Measurements from ENCODE around the gene DENND1A. TPM values are rescaled to one million over a fixed set of nuclear protein-coding genes. Genes with fewer than 3 reads are reported as not detected.

DENND1A gene
- total RNA-seq, 2 experiments from 2014 or later: 23.7 to 29.5 TPM

GRCh38 chr9:123447934-123448646, 481.8 kb downstream of the DENND1A start:
- no peaks in the 10 kb centered on the region for H3K4me1 Mint-ChIP-seq
- no peak overlapping the region for H3K27ac Mint-ChIP-seq
- peaks cover 19% of the 10 kb centered on the region for H3K36me3 Mint-ChIP-seq (ENCODE audit: low read depth)
- no peaks in the 10 kb centered on the region for H3K9me3 Mint-ChIP-seq (ENCODE audit: low read depth)
- H3K4me3 Mint-ChIP-seq: no peak overlapping the region
- CTCF ChIA-PET: interaction anchor here (0.6 to 0.8 kb wide), 3 partner anchors 13 to 330 kb away, joined by 3 to 5 read pairs (median 3); no protein-coding TSS in a partner anchor
- no peaks in the 10 kb centered on the region for H3K27me3 Mint-ChIP-seq
- POLR2A ChIA-PET: no interaction called here
- ATAC-seq: no peak
- DNase-seq: no peak
- intact Hi-C loops (cut with DNase I, micrococcal nuclease): no loop called here

- no peaks in the 10 kb centered on the region for H3K27me3 Mint-ChIP-seq
- H3K27ac Mint-ChIP-seq: no peak overlapping the region
- DNase-seq (no peak), ATAC-seq (no peak)
- ChIA-PET POLR2A (no interaction called here), CTCF (interaction anchor here (0.5 kb wide), 1 partner anchor 157 kb away, joined by 3 read pairs; no protein-coding TSS in a partner anchor)
- H3K9me3 Mint-ChIP-seq (ENCODE audit: low read depth): no peaks in the 10 kb centered on the region
- H3K4me3 Mint-ChIP-seq: no peak overlapping the region
- intact Hi-C loops (cut with DNase I, micrococcal nuclease): no loop called here
- peaks cover 8% of the 10 kb centered on the region for H3K36me3 Mint-ChIP-seq (ENCODE audit: low read depth)
- no peaks in the 10 kb centered on the region for H3K4me1 Mint-ChIP-seq
These were observed 483.8 kb downstream of the DENND1A start for GRCh38 chr9:123445981-123446610.

DNA sequence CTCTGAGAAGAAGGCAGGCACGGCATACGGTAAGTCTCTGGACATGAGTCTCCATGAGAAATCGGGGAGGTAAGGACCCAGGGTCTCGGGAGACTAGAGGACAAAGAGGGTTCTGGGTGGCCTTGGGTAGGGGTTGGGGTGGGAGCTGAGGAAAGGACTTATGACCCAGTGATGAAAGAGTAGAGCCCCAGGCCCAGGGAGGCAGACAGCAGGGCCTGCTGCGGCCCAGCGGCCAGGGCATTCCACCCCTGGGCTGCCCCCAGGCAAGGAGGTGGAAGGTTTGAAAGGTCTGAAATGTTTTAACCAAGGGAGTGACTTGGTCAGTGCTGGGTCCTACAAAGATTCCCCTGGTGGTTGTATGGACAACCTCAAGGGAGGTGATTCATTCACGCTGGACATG, 484.8 kb downstream of the DENND1A start:
- no peaks in the 10 kb centered on the region for H3K27me3 Mint-ChIP-seq
- intact Hi-C loops (cut with DNase I, micrococcal nuclease): no loop called here
- peaks cover 3% of the 10 kb centered on the region for H3K36me3 Mint-ChIP-seq (ENCODE audit: low read depth)
- CTCF ChIA-PET: interaction anchor here (0.6 kb wide), 1 partner anchor 597 kb away, joined by 4 read pairs; no protein-coding TSS in a partner anchor
- no peak overlapping the region for H3K4me3 Mint-ChIP-seq
- POLR2A ChIA-PET: no interaction called here
- ATAC-seq (no peak), DNase-seq (no peak)
- no peak overlapping the region for H3K27ac Mint-ChIP-seq
- H3K9me3 Mint-ChIP-seq (ENCODE audit: low read depth): no peaks in the 10 kb centered on the region
- no peaks in the 10 kb centered on the region for H3K4me1 Mint-ChIP-seq

DNA sequence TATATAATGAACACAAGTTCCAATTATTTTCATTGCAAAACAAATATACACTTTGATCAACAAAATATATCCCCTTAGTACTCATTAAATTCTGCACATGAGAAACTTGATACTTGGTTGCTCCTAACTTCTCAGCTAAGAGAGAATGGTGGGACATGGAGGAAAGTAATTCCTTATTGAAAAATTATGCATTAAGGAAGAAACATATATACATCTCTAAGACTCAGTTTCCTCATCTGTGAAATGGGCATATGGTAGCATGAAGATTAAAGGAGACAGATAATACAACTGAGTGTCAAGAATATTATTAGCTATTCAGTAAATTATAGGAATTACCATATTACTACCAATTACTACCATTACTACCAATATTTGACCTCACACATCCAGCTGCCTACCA, 488.2 kb downstream of the DENND1A start:
- POLR2A ChIA-PET: interaction anchor here (0.6 kb wide), 1 partner anchor 20 kb away, joined by 4 read pairs; no protein-coding TSS in a partner anchor
- H3K36me3 Mint-ChIP-seq (ENCODE audit: low read depth): peaks cover 14% of the 10 kb centered on the region

GRCh38 chr9:123440256-123440655, 489.7 kb downstream of the DENND1A start:
- ChIA-PET POLR2A (no interaction called here), CTCF (interaction anchor here (0.6 kb wide), 1 partner anchor 20 kb away, joined by 3 read pairs; no protein-coding TSS in a partner anchor)
- DNase-seq: no peak
- Mint-ChIP-seq H3K4me3 (no peak overlapping the region), H3K27me3 (no peaks in the 10 kb centered on the region), H3K27ac (no peak overlapping the region), H3K36me3 (ENCODE audit: low read depth) (peaks cover 13% of the 10 kb centered on the region), H3K4me1 (no peaks in the 10 kb centered on the region), H3K9me3 (ENCODE audit: low read depth) (no peaks in the 10 kb centered on the region)
- no peak for ATAC-seq
- intact Hi-C loops (cut with DNase I, micrococcal nuclease): no loop called here

More for the DNA sequence above, 488.2 kb downstream of the DENND1A start:
- no peaks in the 10 kb centered on the region for H3K27me3 Mint-ChIP-seq
- DNase-seq: no peak
- H3K4me3 Mint-ChIP-seq: no peak overlapping the region
- no peaks in the 10 kb centered on the region for H3K9me3 Mint-ChIP-seq (ENCODE audit: low read depth)
- no peak overlapping the region for H3K27ac Mint-ChIP-seq
- CTCF ChIA-PET: no interaction called here
- H3K4me1 Mint-ChIP-seq: no peaks in the 10 kb centered on the region
- intact Hi-C loops (cut with DNase I, micrococcal nuclease): no loop called here
- ATAC-seq: no peak

- peaks cover 13% of the 10 kb centered on the region for H3K36me3 Mint-ChIP-seq (ENCODE audit: low read depth)
- ChIA-PET POLR2A (interaction anchor here (0.5 kb wide), 1 partner anchor 271 kb away, joined by 3 read pairs; no protein-coding TSS in a partner anchor), CTCF (interaction anchor here (0.7 kb wide), 1 partner anchor 221 kb away, joined by 3 read pairs; no protein-coding TSS in a partner anchor)
- ATAC-seq (no peak), DNase-seq (no peak)
- H3K9me3 Mint-ChIP-seq (ENCODE audit: low read depth): no peaks in the 10 kb centered on the region
- no peak overlapping the region for H3K27ac Mint-ChIP-seq
- intact Hi-C loops (cut with DNase I, micrococcal nuclease): no loop called here
- no peaks in the 10 kb centered on the region for H3K27me3 Mint-ChIP-seq
- H3K4me1 Mint-ChIP-seq: no peaks in the 10 kb centered on the region
- H3K4me3 Mint-ChIP-seq: no peak overlapping the region
These were observed 491.1 kb downstream of the DENND1A start for GRCh38 chr9:123438821-123439220.

- no peaks in the 10 kb centered on the region for H3K27me3 Mint-ChIP-seq
- ChIA-PET POLR2A (interaction anchor here (0.5 kb wide), 1 partner anchor 272 kb away, joined by 3 read pairs; no protein-coding TSS in a partner anchor), CTCF (interaction anchor here (0.7 kb wide), 1 partner anchor 220 kb away, joined by 3 read pairs; no protein-coding TSS in a partner anchor)
- no peaks in the 10 kb centered on the region for H3K9me3 Mint-ChIP-seq (ENCODE audit: low read depth)
- intact Hi-C loops (cut with DNase I, micrococcal nuclease): no loop called here
- H3K27ac Mint-ChIP-seq: no peak overlapping the region
- DNase-seq (no peak), ATAC-seq (no peak)
- no peaks in the 10 kb centered on the region for H3K4me1 Mint-ChIP-seq
- peaks cover 16% of the 10 kb centered on the region for H3K36me3 Mint-ChIP-seq (ENCODE audit: low read depth)
- no peak overlapping the region for H3K4me3 Mint-ChIP-seq
These were observed 491.6 kb downstream of the DENND1A start for GRCh38 chr9:123438321-123438720.

DNA sequence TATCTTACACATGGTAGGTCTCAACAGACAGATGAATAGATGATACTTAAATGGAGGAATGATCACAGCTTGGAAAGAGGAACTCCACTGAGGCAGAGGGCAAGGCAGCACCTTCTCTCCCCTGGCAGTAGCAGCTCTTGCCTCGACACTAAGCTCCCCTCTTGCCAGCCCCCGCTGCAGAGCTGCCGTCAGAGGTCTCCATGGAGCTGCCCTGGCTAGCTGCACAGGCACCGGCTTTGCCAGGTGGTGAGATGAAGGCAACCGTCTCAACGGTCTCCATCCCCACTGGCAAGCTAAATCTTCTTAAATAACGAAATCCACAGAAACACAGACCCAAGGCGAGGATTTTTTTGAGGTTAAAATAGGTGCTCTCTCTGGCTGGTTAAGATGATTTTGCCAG, 492.7 kb downstream of the DENND1A start:
- no peaks in the 10 kb centered on the region for H3K27me3 Mint-ChIP-seq
- H3K4me1 Mint-ChIP-seq: no peaks in the 10 kb centered on the region
- POLR2A ChIA-PET: no interaction called here
- ATAC-seq (no peak), DNase-seq (no peak)
- no peaks in the 10 kb centered on the region for H3K9me3 Mint-ChIP-seq (ENCODE audit: low read depth)
- intact Hi-C loops (cut with DNase I, micrococcal nuclease): no loop called here
- H3K4me3 Mint-ChIP-seq: no peak overlapping the region
- H3K27ac Mint-ChIP-seq: no peak overlapping the region
- peaks cover 17% of the 10 kb centered on the region for H3K36me3 Mint-ChIP-seq (ENCODE audit: low read depth)
- CTCF ChIA-PET: no interaction called here

- Mint-ChIP-seq H3K36me3 (ENCODE audit: low read depth) (peaks cover 22% of the 10 kb centered on the region), H3K4me1 (no peaks in the 10 kb centered on the region), H3K4me3 (no peak overlapping the region), H3K9me3 (ENCODE audit: low read depth) (no peaks in the 10 kb centered on the region), H3K27me3 (no peaks in the 10 kb centered on the region), H3K27ac (no peak overlapping the region)
- no peak for ATAC-seq
- intact Hi-C loops (cut with DNase I, micrococcal nuclease): no loop called here
- CTCF ChIA-PET: interaction anchor here (0.6 to 1.1 kb wide), 3 partner anchors 13 to 1455 kb away, joined by 3 to 4 read pairs (median 3); no protein-coding TSS in a partner anchor
- DNase-seq: no peak
- POLR2A ChIA-PET: interaction anchor here (0.5 kb wide), 1 partner anchor 483 kb away, joined by 5 read pairs; no protein-coding TSS in a partner anchor
These were observed 494.5 kb downstream of the DENND1A start for GRCh38 chr9:123435471-123435870.

DNA sequence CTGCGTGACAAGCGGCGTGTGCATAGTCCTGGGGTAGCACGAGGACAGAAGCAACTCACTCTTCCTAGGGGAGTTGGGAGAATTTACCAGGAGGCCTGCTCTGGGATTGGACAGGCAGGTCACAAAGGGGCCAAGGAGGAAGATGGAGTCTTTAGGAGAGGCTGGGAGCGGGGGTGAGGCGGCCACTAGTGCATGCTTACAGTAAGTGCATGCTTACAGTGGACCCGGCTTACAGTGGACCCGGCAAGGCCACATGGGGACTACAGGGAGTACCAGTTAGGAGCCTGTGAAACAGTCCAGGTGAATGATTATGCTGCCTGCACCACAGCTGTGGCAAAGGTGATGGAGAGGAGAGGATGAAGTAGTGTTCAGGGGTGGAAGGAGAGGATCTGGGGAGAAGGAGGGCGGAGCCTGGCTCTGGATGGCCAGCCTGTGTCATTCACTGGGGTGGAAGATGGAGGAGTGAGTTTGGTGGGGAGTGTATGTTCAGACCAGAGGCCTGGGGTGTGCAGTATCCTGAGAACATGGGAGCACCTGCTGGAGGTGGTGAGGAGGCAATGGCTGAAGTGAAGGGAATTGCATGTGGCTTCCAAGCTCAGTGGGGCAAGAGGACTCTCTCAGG, 495.2 kb downstream of the DENND1A start:
- ATAC-seq (no peak), DNase-seq (no peak)
- ChIA-PET CTCF (interaction anchor here (0.6 kb wide), 1 partner anchor 1455 kb away, joined by 3 read pairs; no protein-coding TSS in a partner anchor), POLR2A (interaction anchor here (0.5 kb wide), 1 partner anchor 482 kb away, joined by 5 read pairs; no protein-coding TSS in a partner anchor)
- intact Hi-C loops (cut with DNase I, micrococcal nuclease): no loop called here
- Mint-ChIP-seq H3K4me3 (no peak overlapping the region), H3K36me3 (ENCODE audit: low read depth) (peaks cover 28% of the 10 kb centered on the region), H3K4me1 (no peaks in the 10 kb centered on the region), H3K27me3 (no peaks in the 10 kb centered on the region), H3K9me3 (ENCODE audit: low read depth) (no peaks in the 10 kb centered on the region), H3K27ac (no peak overlapping the region)

Measured in activated CD4-positive, alpha-beta T cell treated with anti-CD3 and anti-CD28 coated beads for 36 hours (primary cell).